A549 (cell line): ENCODE data around the gene SAMD4B.

Experiments
- BHLHE40 ChIP-seq: IDR thresholded peaks from 2 replicates; pipeline ENCODE4 v1.6.1; 2012; ENCODE audit warnings: low read depth, low read length, inconsistent platforms
- CEBPB ChIP-seq, 2 experiments: fragments of >200 bp in 1 of 2; sonication (Bioruptor Twin) in 1 of 2; formaldehyde crosslinking in 1 of 2; IDR thresholded peaks; 2 replicates each; pipeline ENCODE4 v1.6.1; 2012 to 2016
- EP300 ChIP-seq, 2 experiments: fragments of >200 bp; sonication (Bioruptor Twin); formaldehyde crosslinking; IDR thresholded peaks; 2 replicates in 1 of 2; 3 replicates in 1 of 2; pipeline ENCODE4 v1.6.1; 2016 to 2017
- KDM5A ChIP-seq: fragments of 200-600 bp; sonication (generic); IDR thresholded peaks from 2 replicates; pipeline ENCODE4 v1.6.1; 2016; ENCODE audit warnings: antibody characterized with exemption, mild to moderate bottlenecking
- MAZ ChIP-seq: fragments of 150-350 bp; IDR thresholded peaks from 2 replicates; pipeline ENCODE4 v1.6.1; 2014; ENCODE audit warnings: antibody characterized with exemption, low read depth, low read length, borderline replicate concordance
- POLR2A ChIP-seq: IDR thresholded peaks from 2 replicates; pipeline ENCODE4 v1.6.1; 2012; ENCODE audit warnings: mild to moderate bottlenecking, low read length
- RAD21 ChIP-seq, 2 experiments: fragments of >200 bp in 1 of 2; sonication (Bioruptor Twin) in 1 of 2; formaldehyde crosslinking in 1 of 2; IDR thresholded peaks in 1 of 2; conservative IDR thresholded peaks in 1 of 2; 2 replicates in 1 of 2; 3 replicates in 1 of 2; pipeline ENCODE4 v1.6.1; 2012 to 2018; ENCODE audit warnings: inconsistent platforms in 1 of 2
- RARB ChIP-seq: fragments of 250-450 bp; sonication (Bioruptor Pico); IDR thresholded peaks from 2 replicates; pipeline ENCODE4 v1.8.0; 2021; ENCODE audit warnings: mild to moderate bottlenecking, moderate library complexity
- RCOR1 ChIP-seq: fragments of 150-350 bp; IDR thresholded peaks from 2 replicates; pipeline ENCODE4 v1.6.1; 2014; ENCODE audit warnings: antibody characterized with exemption, low read length, low read depth
- RFX5 ChIP-seq: fragments of 450-650 bp; IDR thresholded peaks from 2 replicates; pipeline ENCODE4 v1.7.1; 2014; ENCODE audit warnings: antibody characterized with exemption, mild to moderate bottlenecking, moderate library complexity
- TF ChIP-seq, protein P1 (sequence below): fragments of >200 bp; sonication (Bioruptor Twin); formaldehyde crosslinking; IDR thresholded peaks from 3 replicates; pipeline ENCODE4 v1.5.1; 2016
- TF ChIP-seq, protein P2 (sequence below): fragments of 150-350 bp; IDR thresholded peaks from 2 replicates; pipeline ENCODE4 v1.6.1; 2014; ENCODE audit warnings: low read depth, mild to moderate bottlenecking, low read length
- TF ChIP-seq, protein P3 (sequence below): fragments of 200-600 bp; sonication (generic); IDR thresholded peaks from 2 replicates; pipeline ENCODE4 v1.6.1; 2016; ENCODE audit warnings: antibody characterized with exemption, mild to moderate bottlenecking, moderate library complexity
- TF ChIP-seq, protein P4 (sequence below): IDR thresholded peaks from 2 replicates; pipeline ENCODE4 v1.6.1; 2012

GRCh38 chr19:39401549-39402345 is 59.5 kb downstream of the SAMD4B start:
- TF ChIP-seq RCOR1 = no peak
- TF ChIP-seq, protein P1, sequence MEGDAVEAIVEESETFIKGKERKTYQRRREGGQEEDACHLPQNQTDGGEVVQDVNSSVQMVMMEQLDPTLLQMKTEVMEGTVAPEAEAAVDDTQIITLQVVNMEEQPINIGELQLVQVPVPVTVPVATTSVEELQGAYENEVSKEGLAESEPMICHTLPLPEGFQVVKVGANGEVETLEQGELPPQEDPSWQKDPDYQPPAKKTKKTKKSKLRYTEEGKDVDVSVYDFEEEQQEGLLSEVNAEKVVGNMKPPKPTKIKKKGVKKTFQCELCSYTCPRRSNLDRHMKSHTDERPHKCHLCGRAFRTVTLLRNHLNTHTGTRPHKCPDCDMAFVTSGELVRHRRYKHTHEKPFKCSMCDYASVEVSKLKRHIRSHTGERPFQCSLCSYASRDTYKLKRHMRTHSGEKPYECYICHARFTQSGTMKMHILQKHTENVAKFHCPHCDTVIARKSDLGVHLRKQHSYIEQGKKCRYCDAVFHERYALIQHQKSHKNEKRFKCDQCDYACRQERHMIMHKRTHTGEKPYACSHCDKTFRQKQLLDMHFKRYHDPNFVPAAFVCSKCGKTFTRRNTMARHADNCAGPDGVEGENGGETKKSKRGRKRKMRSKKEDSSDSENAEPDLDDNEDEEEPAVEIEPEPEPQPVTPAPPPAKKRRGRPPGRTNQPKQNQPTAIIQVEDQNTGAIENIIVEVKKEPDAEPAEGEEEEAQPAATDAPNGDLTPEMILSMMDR = no peak
- TF ChIP-seq RAD21 (conservative IDR thresholded peaks at IDR 0.05 in 1 of 2, IDR thresholded peaks at IDR 0.05 in 1 of 2) = 0 out of 5 replicates have a peak, but pooled peaks of 1 of the 2 experiments have one; percentile 8
- TF ChIP-seq, protein P2, sequence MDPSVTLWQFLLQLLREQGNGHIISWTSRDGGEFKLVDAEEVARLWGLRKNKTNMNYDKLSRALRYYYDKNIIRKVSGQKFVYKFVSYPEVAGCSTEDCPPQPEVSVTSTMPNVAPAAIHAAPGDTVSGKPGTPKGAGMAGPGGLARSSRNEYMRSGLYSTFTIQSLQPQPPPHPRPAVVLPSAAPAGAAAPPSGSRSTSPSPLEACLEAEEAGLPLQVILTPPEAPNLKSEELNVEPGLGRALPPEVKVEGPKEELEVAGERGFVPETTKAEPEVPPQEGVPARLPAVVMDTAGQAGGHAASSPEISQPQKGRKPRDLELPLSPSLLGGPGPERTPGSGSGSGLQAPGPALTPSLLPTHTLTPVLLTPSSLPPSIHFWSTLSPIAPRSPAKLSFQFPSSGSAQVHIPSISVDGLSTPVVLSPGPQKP = no peak
- TF ChIP-seq, protein P3, sequence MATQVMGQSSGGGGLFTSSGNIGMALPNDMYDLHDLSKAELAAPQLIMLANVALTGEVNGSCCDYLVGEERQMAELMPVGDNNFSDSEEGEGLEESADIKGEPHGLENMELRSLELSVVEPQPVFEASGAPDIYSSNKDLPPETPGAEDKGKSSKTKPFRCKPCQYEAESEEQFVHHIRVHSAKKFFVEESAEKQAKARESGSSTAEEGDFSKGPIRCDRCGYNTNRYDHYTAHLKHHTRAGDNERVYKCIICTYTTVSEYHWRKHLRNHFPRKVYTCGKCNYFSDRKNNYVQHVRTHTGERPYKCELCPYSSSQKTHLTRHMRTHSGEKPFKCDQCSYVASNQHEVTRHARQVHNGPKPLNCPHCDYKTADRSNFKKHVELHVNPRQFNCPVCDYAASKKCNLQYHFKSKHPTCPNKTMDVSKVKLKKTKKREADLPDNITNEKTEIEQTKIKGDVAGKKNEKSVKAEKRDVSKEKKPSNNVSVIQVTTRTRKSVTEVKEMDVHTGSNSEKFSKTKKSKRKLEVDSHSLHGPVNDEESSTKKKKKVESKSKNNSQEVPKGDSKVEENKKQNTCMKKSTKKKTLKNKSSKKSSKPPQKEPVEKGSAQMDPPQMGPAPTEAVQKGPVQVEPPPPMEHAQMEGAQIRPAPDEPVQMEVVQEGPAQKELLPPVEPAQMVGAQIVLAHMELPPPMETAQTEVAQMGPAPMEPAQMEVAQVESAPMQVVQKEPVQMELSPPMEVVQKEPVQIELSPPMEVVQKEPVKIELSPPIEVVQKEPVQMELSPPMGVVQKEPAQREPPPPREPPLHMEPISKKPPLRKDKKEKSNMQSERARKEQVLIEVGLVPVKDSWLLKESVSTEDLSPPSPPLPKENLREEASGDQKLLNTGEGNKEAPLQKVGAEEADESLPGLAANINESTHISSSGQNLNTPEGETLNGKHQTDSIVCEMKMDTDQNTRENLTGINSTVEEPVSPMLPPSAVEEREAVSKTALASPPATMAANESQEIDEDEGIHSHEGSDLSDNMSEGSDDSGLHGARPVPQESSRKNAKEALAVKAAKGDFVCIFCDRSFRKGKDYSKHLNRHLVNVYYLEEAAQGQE = no peak
- TF ChIP-seq RARB (CRISPR knock-in tag) = no peak
- peak; percentile 66 for TF ChIP-seq BHLHE40
- peak in 1 of 2 experiments; percentile 56; a peak in 1 of 5 replicates for TF ChIP-seq EP300 (IDR thresholded peaks at IDR 0.05)
- peak in 1 of 2 experiments; percentile 39; a peak in 1 of 4 replicates for TF ChIP-seq CEBPB (IDR thresholded peaks at IDR 0.05)
- TF ChIP-seq RFX5 = no peak; the same call in 1 of the 2 replicates
- 0 out of 2 replicates have a peak, but pooled peaks have one; percentile 28 for TF ChIP-seq MAZ
- TF ChIP-seq, protein P4, sequence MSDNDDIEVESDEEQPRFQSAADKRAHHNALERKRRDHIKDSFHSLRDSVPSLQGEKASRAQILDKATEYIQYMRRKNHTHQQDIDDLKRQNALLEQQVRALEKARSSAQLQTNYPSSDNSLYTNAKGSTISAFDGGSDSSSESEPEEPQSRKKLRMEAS = peak; percentile 93
- no peak for TF ChIP-seq KDM5A
- TF ChIP-seq POLR2A = peak; percentile 27; the same call in 1 of the 2 replicates
